Fibroblast of lung (primary cell): ENCODE measurements around the gene PTPRA.

Experiments used
- EZH2 ChIP-seq: IDR thresholded peaks from 2 replicates; pipeline ENCODE4 v1.5.1; 2012; ENCODE audit warnings: low read length, control low read depth, mild to moderate bottlenecking; ENCODE audit errors: missing control alignments
- TF ChIP-seq, protein P1 (sequence below), 2 donors: IDR thresholded peaks in 1 of 2; conservative IDR thresholded peaks in 1 of 2; 1 replicate in 1 of 2; 2 replicates in 1 of 2; pipeline ENCODE4 v1.5.1; 2011 to 2012; ENCODE audit warnings: low read length in 2 of 2, control low read depth in 1 of 2, inconsistent platforms in 1 of 2, low read depth in 1 of 2, mild to moderate bottlenecking in 1 of 2

DNA sequence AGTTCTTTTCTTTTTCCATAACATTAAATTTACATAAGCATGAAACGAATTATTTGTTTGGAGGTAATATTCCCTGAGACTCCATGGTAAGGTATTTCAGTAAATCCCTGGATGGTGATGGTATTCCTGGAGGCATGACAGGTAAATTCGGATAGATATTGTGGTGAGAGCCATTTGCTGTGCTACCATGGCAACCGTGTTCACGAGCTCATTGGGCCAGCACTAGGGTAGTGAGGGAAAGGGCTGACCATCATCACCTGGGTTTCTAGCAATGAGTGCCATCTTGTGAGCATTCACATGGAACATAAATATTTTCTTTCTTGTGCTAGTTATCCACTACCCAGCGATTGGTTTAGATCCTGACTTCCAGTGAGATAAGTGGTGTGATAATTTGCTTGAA lies 118.3 kb downstream of the PTPRA start:
- TF ChIP-seq, protein P1, sequence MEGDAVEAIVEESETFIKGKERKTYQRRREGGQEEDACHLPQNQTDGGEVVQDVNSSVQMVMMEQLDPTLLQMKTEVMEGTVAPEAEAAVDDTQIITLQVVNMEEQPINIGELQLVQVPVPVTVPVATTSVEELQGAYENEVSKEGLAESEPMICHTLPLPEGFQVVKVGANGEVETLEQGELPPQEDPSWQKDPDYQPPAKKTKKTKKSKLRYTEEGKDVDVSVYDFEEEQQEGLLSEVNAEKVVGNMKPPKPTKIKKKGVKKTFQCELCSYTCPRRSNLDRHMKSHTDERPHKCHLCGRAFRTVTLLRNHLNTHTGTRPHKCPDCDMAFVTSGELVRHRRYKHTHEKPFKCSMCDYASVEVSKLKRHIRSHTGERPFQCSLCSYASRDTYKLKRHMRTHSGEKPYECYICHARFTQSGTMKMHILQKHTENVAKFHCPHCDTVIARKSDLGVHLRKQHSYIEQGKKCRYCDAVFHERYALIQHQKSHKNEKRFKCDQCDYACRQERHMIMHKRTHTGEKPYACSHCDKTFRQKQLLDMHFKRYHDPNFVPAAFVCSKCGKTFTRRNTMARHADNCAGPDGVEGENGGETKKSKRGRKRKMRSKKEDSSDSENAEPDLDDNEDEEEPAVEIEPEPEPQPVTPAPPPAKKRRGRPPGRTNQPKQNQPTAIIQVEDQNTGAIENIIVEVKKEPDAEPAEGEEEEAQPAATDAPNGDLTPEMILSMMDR (conservative IDR thresholded peaks at IDR 0.05 in 1 of 2, IDR thresholded peaks at IDR 0.05 in 1 of 2; ENCODE audit: low read depth in 1 of 2, low read length in 2 of 2), result no peak
- TF ChIP-seq EZH2, result no peak
